ENCODE measurements around the gene KCNQ5.

GRCh38 chr6:72739368-72739779, 117.5 kb downstream of the KCNQ5 start:
- TF ChIP-seq EZH2 (IDR thresholded peaks at IDR 0.05) (no peak), CTCF (IDR thresholded peaks at IDR 0.05) (no peak)
